Liver (tissue), 9 donors: ENCODE results near the gene HNRNPL. TPM values are rescaled to one million over a fixed set of nuclear protein-coding genes. Genes with fewer than 3 reads are reported as not detected.

Source experiments
- DNase-seq: peaks from one replicate; pipeline ENCODE4 v3.0.0-alpha.2; 2017; ENCODE audit warnings: low spot score
- H3K27ac ChIP-seq, 2 donors: one replicate each; pipeline ENCODE4 v1.7.0; 2013; ENCODE audit warnings: inconsistent platforms in 2 of 2, low read length in 2 of 2, control low read depth in 1 of 2, low read depth in 1 of 2, mild to moderate bottlenecking in 1 of 2
- H3K27me3 ChIP-seq, 4 donors: one replicate each; pipeline versions ENCODE4 v1.6.1 to v1.7.0; 2013; ENCODE audit warnings: low read length in 3 of 4, inconsistent platforms in 1 of 4, mild to moderate bottlenecking in 1 of 4, moderate library complexity in 1 of 4; ENCODE audit not compliant: control insufficient read depth in 4 of 4, insufficient read depth in 4 of 4
- H3K36me3 ChIP-seq, 4 donors: one replicate each; pipeline versions ENCODE4 v1.6.1 to v1.7.0; 2013; ENCODE audit warnings: low read length in 3 of 4, mild to moderate bottlenecking in 3 of 4, low read depth in 1 of 4, moderate library complexity in 1 of 4; ENCODE audit not compliant: control insufficient read depth in 4 of 4, insufficient read depth in 3 of 4
- H3K4me1 ChIP-seq, 4 donors: one replicate each; pipeline versions ENCODE4 v1.6.1 to v1.7.0; 2013; ENCODE audit warnings: low read length in 3 of 4, mild to moderate bottlenecking in 3 of 4, moderate library complexity in 1 of 4; ENCODE audit not compliant: control insufficient read depth in 4 of 4, insufficient read depth in 4 of 4
- H3K4me3 ChIP-seq, 3 donors: one replicate each; pipeline versions ENCODE4 v1.6.1 to v1.7.0; 2013; ENCODE audit warnings: low read length in 3 of 3, control low read depth in 1 of 3, low read depth in 1 of 3, mild to moderate bottlenecking in 1 of 3
- H3K9ac ChIP-seq, 2 donors: one replicate each; pipeline ENCODE4 v1.7.0; 2013; ENCODE audit warnings: low read length in 2 of 2, mild to moderate bottlenecking in 2 of 2, moderate library complexity in 2 of 2, control low read depth in 1 of 2, low read depth in 1 of 2
- H3K9me3 ChIP-seq, 4 donors: one replicate each; pipeline versions ENCODE4 v1.6.1 to v1.7.0; 2013; ENCODE audit warnings: low read length in 3 of 4; ENCODE audit not compliant: control insufficient read depth in 4 of 4
- ATF3 ChIP-seq: IDR thresholded peaks from 2 replicates; pipeline ENCODE4 v1.6.1; 2016; ENCODE audit warnings: antibody characterized with exemption
- EGR1 ChIP-seq, 2 donors: IDR thresholded peaks; 2 replicates each; pipeline ENCODE4 v1.6.1; 2016 to 2018; ENCODE audit warnings: antibody characterized with exemption in 2 of 2, low read depth in 2 of 2
- FOXA1 ChIP-seq: IDR thresholded peaks from 2 replicates; pipeline ENCODE4 v1.6.1; 2016; ENCODE audit warnings: antibody characterized with exemption
- FOXA2 ChIP-seq: IDR thresholded peaks from 2 replicates; pipeline ENCODE4 v1.6.1; 2016; ENCODE audit warnings: antibody characterized with exemption
- GABPA ChIP-seq, 2 donors: IDR thresholded peaks in 1 of 2; conservative IDR thresholded peaks in 1 of 2; 2 replicates each; pipeline ENCODE4 v1.6.1; 2016; ENCODE audit warnings: antibody characterized with exemption in 2 of 2, mild to moderate bottlenecking in 1 of 2, moderate library complexity in 1 of 2
- HNF4A ChIP-seq, 2 donors: conservative IDR thresholded peaks; 2 replicates each; pipeline ENCODE4 v1.6.1; 2016; ENCODE audit warnings: antibody characterized with exemption in 2 of 2, mild to moderate bottlenecking in 2 of 2
- HNF4G ChIP-seq: IDR thresholded peaks from 2 replicates; pipeline ENCODE4 v1.6.1; 2016; ENCODE audit warnings: antibody characterized with exemption
- JUND ChIP-seq, 2 donors: IDR thresholded peaks; 2 replicates each; pipeline ENCODE4 v1.6.1; 2016; ENCODE audit warnings: antibody characterized with exemption in 2 of 2
- MAX ChIP-seq: IDR thresholded peaks from 2 replicates; pipeline ENCODE4 v1.6.1; 2016; ENCODE audit warnings: antibody characterized with exemption
- NR2F2 ChIP-seq: IDR thresholded peaks from 2 replicates; pipeline ENCODE4 v1.6.1; 2016; ENCODE audit warnings: antibody characterized with exemption
- RAD21 ChIP-seq, 2 donors: IDR thresholded peaks; 2 replicates each; pipeline ENCODE4 v1.6.1; 2016; ENCODE audit warnings: antibody characterized with exemption in 2 of 2, mild to moderate bottlenecking in 2 of 2
- REST ChIP-seq: IDR thresholded peaks from 2 replicates; pipeline ENCODE4 v1.6.1; 2016; ENCODE audit warnings: antibody characterized with exemption, mild to moderate bottlenecking
- RXRA ChIP-seq, 2 donors: IDR thresholded peaks; 2 replicates each; pipeline ENCODE4 v1.6.1; 2017 to 2018; ENCODE audit warnings: antibody characterized with exemption in 2 of 2, mild to moderate bottlenecking in 1 of 2
- SP1 ChIP-seq: IDR thresholded peaks from 2 replicates; pipeline ENCODE4 v1.6.1; 2018; ENCODE audit warnings: antibody characterized with exemption, mild to moderate bottlenecking
- TAF1 ChIP-seq: conservative IDR thresholded peaks from 2 replicates; pipeline ENCODE4 v1.6.1; 2016; ENCODE audit warnings: antibody characterized with exemption, mild to moderate bottlenecking
- YY1 ChIP-seq: IDR thresholded peaks from 2 replicates; pipeline ENCODE4 v1.6.1; 2016; ENCODE audit warnings: antibody characterized with exemption, mild to moderate bottlenecking
- ZBTB33 ChIP-seq: IDR thresholded peaks from 2 replicates; pipeline ENCODE4 v1.6.1; 2016; ENCODE audit warnings: antibody characterized with exemption
- WGBS: extraction: QIAGEN DNeasy Blood & Tissue Kit; methylation state at CpG from one replicate; pipeline ENCODE4 v1.1.7; 2013; 5-methylcytosine and 5-hydroxymethylcytosine counted together
- polyA plus RNA-seq, 2 donors: library from polyadenylated mRNA; stranded (reverse) in 1 of 2; unstranded in 1 of 2; fragments of 200-250 nt in 1 of 2; fragments of >200 nt in 1 of 2; fragmentation: Nextera tagmentation in 1 of 2; extraction: Ambion mirVana in 1 of 2; gene quantifications; one replicate each; pipeline versions ENCODE4 v1.2.1 to v1.2.3, GENCODE V29; 2013 to 2015
- total RNA-seq, 2 donors: library from RNA; depleted of rRNA; stranded (reverse); fragments of >200 nt; gene quantifications; one replicate each; pipeline ENCODE4 v1.2.3, GENCODE V29; 2014
- TF ChIP-seq, protein P1 (sequence below): fragments of 150-350 bp; IDR thresholded peaks from 2 replicates; pipeline ENCODE4 v1.5.1; 2017; ENCODE audit warnings: improper control_type of control experiment, low read depth, low read length; ENCODE audit not compliant: missing input control
- donor health status: healthy.
- donor health status: healthy.
- donor health status: healthy.
- donor health status: healthy.
- donor health status: healthy.

Gene HNRNPL
- total and polyA plus RNA-seq, 4 donors = 50.4 to 166 (median 95.6) TPM

DNA sequence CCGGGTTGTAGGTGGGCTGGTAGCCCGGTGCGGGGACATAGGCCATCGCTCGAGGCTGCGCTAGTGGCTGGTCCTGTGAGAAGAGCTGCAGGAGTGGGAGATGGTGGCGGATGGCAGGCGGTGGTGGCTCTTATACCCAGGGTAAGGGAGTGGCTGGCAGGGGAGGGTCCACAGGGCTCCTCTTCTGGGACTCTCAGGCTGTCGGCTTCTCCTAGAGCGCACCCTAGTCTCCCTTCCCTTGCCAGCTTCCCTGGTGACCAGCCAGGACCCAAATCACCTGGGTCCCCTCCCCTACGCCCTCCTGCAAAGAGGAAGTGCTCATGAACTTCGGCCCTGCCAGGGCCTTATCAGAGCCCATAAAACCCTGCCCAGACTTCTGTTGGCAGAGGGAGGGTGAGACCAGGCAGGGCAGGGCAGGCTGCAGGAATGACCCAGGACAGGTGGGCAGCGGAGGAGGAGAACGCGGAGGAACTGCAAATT lies 36.9 kb downstream of the HNRNPL start, which contains the start of gene LGALS4:
Gene LGALS4 (minus strand): TSS at position 105 of the 480 bp plus-strand sequence. CDS start 59 bp downstream, at position 46.
- 51% methylated on average over 15 of the region's 15 CpGs for WGBS
- H3K27ac ChIP-seq = peak within 1 kb of the TSS; percentile 47 to 76

More for the DNA sequence above, 36.9 kb downstream of the HNRNPL start, which contains the start of gene LGALS4:
- Histone ChIP-seq H3K4me3 (peak within 1 kb of the TSS in 1 of 3 donors; percentile 15), H3K27me3 (no peaks in the 10 kb centered on the region), H3K9me3 (no peaks in the 10 kb centered on the region), H3K36me3 (peaks cover 10 to 29% (median 18%) of the 10 kb centered on the region in 4 donors), H3K9ac (no peak within 1 kb of the TSS), H3K4me1 (peaks cover 4 to 18% (median 13%) of the 10 kb centered on the region in 4 donors)
- TF ChIP-seq, protein P1, sequence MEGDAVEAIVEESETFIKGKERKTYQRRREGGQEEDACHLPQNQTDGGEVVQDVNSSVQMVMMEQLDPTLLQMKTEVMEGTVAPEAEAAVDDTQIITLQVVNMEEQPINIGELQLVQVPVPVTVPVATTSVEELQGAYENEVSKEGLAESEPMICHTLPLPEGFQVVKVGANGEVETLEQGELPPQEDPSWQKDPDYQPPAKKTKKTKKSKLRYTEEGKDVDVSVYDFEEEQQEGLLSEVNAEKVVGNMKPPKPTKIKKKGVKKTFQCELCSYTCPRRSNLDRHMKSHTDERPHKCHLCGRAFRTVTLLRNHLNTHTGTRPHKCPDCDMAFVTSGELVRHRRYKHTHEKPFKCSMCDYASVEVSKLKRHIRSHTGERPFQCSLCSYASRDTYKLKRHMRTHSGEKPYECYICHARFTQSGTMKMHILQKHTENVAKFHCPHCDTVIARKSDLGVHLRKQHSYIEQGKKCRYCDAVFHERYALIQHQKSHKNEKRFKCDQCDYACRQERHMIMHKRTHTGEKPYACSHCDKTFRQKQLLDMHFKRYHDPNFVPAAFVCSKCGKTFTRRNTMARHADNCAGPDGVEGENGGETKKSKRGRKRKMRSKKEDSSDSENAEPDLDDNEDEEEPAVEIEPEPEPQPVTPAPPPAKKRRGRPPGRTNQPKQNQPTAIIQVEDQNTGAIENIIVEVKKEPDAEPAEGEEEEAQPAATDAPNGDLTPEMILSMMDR = no peak
- TF ChIP-seq EGR1 (IDR thresholded peaks at IDR 0.05; ENCODE audit: low read depth in 2 of 2) (peak; percentile 38 to 83), RXRA (IDR thresholded peaks at IDR 0.05) (peak; percentile 74 to 93), FOXA1 (peak; percentile 49), SP1 (peak; percentile 88), TAF1 (no peak), RAD21 (IDR thresholded peaks at IDR 0.05) (peak; percentile 79), NR2F2 (peak; percentile 26), HNF4A (conservative IDR thresholded peaks at IDR 0.05) (peak; percentile 88 to 94), REST (peak; percentile 88), YY1 (peak; percentile 85), JUND (IDR thresholded peaks at IDR 0.05) (peak in 1 of 2 donors; percentile 66), MAX (peak; percentile 93), ZBTB33 (peak; percentile 67), ATF3 (no peak), FOXA2 (peak; percentile 52), HNF4G (peak; percentile 79), GABPA (IDR thresholded peaks at IDR 0.05 in 1 of 2, conservative IDR thresholded peaks at IDR 0.05 in 1 of 2) (peak in 1 of 2 donors; percentile 74)
- DNase-seq = no peak
